HEK293 (cell line): ENCODE data around the gene MORC4.

Experiments used
- CTCF ChIA-PET: fragments of 350-600 bp; formaldehyde crosslinking; extraction: SDS; loops from one replicate; lab custom pipeline; 2021; ENCODE audit warnings: antibody characterized with exemption; lab: Yijun Ruan, JAX
- POLR2A ChIA-PET: fragments of 300-600 bp; formaldehyde crosslinking; extraction: SDS; loops from one replicate; lab custom pipeline; 2020; ENCODE audit warnings: antibody characterized with exemption, inconsistent platforms; lab: Yijun Ruan, JAX
- H3K27ac ChIP-seq: fragments of 200-500 bp; sonication (Bioruptor generic); 2 replicates; pipeline ENCODE4 v1.5.1; 2014; ENCODE audit warnings: low read depth, low read length, control low read depth, inconsistent platforms; ENCODE audit errors: extremely low read depth
- H3K36me3 ChIP-seq, 2 experiments: fragments of 200-500 bp in 1 of 2; sonication (Bioruptor generic) in 1 of 2; 1 replicate in 1 of 2; 2 replicates in 1 of 2; pipeline ENCODE4 v1.5.1; 2014 to 2017; ENCODE audit warnings: inconsistent platforms in 2 of 2, low read length in 2 of 2; ENCODE audit not compliant: control insufficient read depth in 2 of 2, insufficient read depth in 1 of 2
- H3K4me1 ChIP-seq: fragments of 200-500 bp; sonication (Bioruptor generic); 2 replicates; pipeline ENCODE4 v1.5.1; 2014; ENCODE audit warnings: mild to moderate bottlenecking, low read length, inconsistent platforms; ENCODE audit not compliant: control insufficient read depth, insufficient read depth
- H3K4me3 ChIP-seq: 2 replicates; pipeline ENCODE4 v1.5.1; 2011; ENCODE audit warnings: low read depth, mild to moderate bottlenecking, control low read depth, low read length, moderate library complexity
- H3K9me3 ChIP-seq: fragments of 200-500 bp; sonication (Bioruptor generic); 2 replicates; pipeline ENCODE4 v1.5.1; 2014; ENCODE audit warnings: low read depth, low read length, inconsistent platforms; ENCODE audit not compliant: control insufficient read depth, insufficient read depth
- SP7 ChIP-seq: fragments of 450-650 bp; formaldehyde crosslinking; IDR thresholded peaks from 2 replicates; pipeline ENCODE4 v1.5.1; 2016; ENCODE audit warnings: missing biosample characterization, missing genetic modification characterization
- ZNF707 ChIP-seq: fragments of 450-650 bp; formaldehyde crosslinking; IDR thresholded peaks from 2 replicates; pipeline ENCODE4 v1.5.1; 2016; ENCODE audit warnings: missing biosample characterization, missing genetic modification characterization

Gene MORC4

GRCh38 chrX:106891762-106892460 is 108.1 kb downstream of the MORC4 start:
- Histone ChIP-seq H3K4me1 (no peaks in the 10 kb centered on the region; the same call in 1 of the 2 replicates), H3K4me3 (no peak overlapping the region), H3K36me3 (no peaks in the 10 kb centered on the region), H3K9me3 (no peaks in the 10 kb centered on the region), H3K27ac (no peak overlapping the region)
- ChIA-PET CTCF (interaction anchor here (1.1 to 4.2 kb wide), 4 partner anchors 18 to 886 kb away, joined by 3 to 32 read pairs (median 4); partner anchors contain the start of gene NCBP2L), POLR2A (no interaction called here)
- TF ChIP-seq ZNF707 (no peak), SP7 (tag by site-specific recombination) (no peak)
